DOHH2 (cell line): ENCODE results near the gene ELL2.

Source experiments
- H3F3A ChIP-seq: fragments of 200-600 bp; sonication (generic), shearing (Covaris generic); 2 replicates; pipeline ENCODE4 v1.6.0; 2016; ENCODE audit warnings: antibody characterized with exemption, mild to moderate bottlenecking; ENCODE audit not compliant: control insufficient read depth, insufficient read depth
- H3K27ac ChIP-seq: fragments of 200-600 bp; sonication (generic); 2 replicates; pipeline ENCODE4 v1.5.1; 2014; ENCODE audit warnings: low read depth, mild to moderate bottlenecking, low read length, moderate library complexity
- H3K27me3 ChIP-seq: fragments of 200-600 bp; sonication (generic); 2 replicates; pipeline ENCODE4 v1.6.1; 2014; ENCODE audit warnings: mild to moderate bottlenecking, low read length, mixed read lengths; ENCODE audit not compliant: control insufficient read depth
- H3K36me3 ChIP-seq: fragments of 200-600 bp; sonication (generic); 2 replicates; pipeline ENCODE4 v1.6.1; 2014; ENCODE audit warnings: mild to moderate bottlenecking, low read length, moderate library complexity, mixed read lengths; ENCODE audit not compliant: control insufficient read depth
- H3K4me1 ChIP-seq: fragments of 200-600 bp; sonication (generic); 2 replicates; pipeline ENCODE4 v1.6.1; 2014; ENCODE audit warnings: mild to moderate bottlenecking, low read length, mixed read lengths; ENCODE audit not compliant: control insufficient read depth
- H3K4me2 ChIP-seq: fragments of 200-600 bp; sonication (generic); 2 replicates; pipeline ENCODE4 v1.6.0; 2014; ENCODE audit warnings: mild to moderate bottlenecking, low read length, moderate library complexity
- H3K4me3 ChIP-seq: fragments of 200-600 bp; sonication (generic); 2 replicates; pipeline ENCODE4 v1.5.1; 2014; ENCODE audit warnings: mild to moderate bottlenecking, low read length, mixed read lengths
- H3K79me2 ChIP-seq: fragments of 200-600 bp; sonication (generic); 2 replicates; pipeline ENCODE4 v1.6.1; 2014; ENCODE audit warnings: mild to moderate bottlenecking, low read length, mixed read lengths; ENCODE audit not compliant: control insufficient read depth
- H3K9me2 ChIP-seq: fragments of 200-600 bp; sonication (generic); replicated peaks from 2 replicates; pipeline ENCODE4 v1.6.1; 2014; ENCODE audit warnings: mild to moderate bottlenecking, low read length, mixed read lengths; ENCODE audit not compliant: control insufficient read depth
- H3K9me3 ChIP-seq: fragments of 200-600 bp; sonication (generic); 2 replicates; pipeline ENCODE4 v1.6.1; 2014; ENCODE audit warnings: antibody characterized with exemption, low read length, mixed read lengths; ENCODE audit not compliant: control insufficient read depth, insufficient read depth
- H4K20me1 ChIP-seq: fragments of 200-600 bp; sonication (generic); 2 replicates; pipeline ENCODE4 v1.6.0; 2014; ENCODE audit warnings: low read depth, mild to moderate bottlenecking, antibody characterized with exemption, low read length, moderate library complexity; ENCODE audit not compliant: control insufficient read depth, insufficient read depth
- EZH2phosphoT487 ChIP-seq: fragments of 200-600 bp; sonication (generic); IDR thresholded peaks from 2 replicates; pipeline ENCODE4 v1.6.1; 2017; ENCODE audit warnings: borderline replicate concordance, mild to moderate bottlenecking, antibody characterized with exemption, low read length, moderate library complexity, mixed read lengths
- TF ChIP-seq, protein P1 (sequence below): fragments of 200-600 bp; sonication (generic); IDR thresholded peaks from one replicate; pipeline ENCODE4 v1.5.1; 2014; ENCODE audit warnings: antibody characterized with exemption, mild to moderate bottlenecking, low read depth, low read length; ENCODE audit not compliant: poor library complexity, severe bottlenecking

Gene ELL2

DNA sequence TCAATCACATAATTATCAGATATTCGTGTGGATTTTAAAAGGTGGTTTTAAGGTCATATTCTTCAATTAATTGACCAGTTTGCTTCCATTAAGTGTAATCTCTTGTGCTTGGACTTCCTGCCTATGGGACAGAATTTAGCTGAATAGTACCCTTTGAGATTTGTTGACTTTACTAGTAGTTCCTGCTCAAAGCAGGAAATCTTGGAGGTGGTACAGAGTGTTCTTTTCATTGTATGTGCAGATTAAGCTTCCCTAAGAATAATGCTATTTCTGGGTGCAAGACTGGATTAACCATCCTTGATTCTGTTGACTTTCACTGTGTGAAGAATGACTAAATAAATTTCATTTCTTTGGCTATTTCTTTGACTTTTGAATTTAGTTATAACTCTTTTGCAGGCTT, 45.4 kb upstream of the ELL2 start:
- no peak overlapping the region for H3K4me3 ChIP-seq
- no peaks in the 10 kb centered on the region for H3K79me2 ChIP-seq
- H3K9me3 ChIP-seq, result no peaks in the 10 kb centered on the region
- no peaks in the 10 kb centered on the region for H3F3A ChIP-seq
- no peaks in the 10 kb centered on the region for H3K27me3 ChIP-seq
- H3K36me3 ChIP-seq, result no peaks in the 10 kb centered on the region
- TF ChIP-seq EZH2phosphoT487, result no peak
- TF ChIP-seq, protein P1, sequence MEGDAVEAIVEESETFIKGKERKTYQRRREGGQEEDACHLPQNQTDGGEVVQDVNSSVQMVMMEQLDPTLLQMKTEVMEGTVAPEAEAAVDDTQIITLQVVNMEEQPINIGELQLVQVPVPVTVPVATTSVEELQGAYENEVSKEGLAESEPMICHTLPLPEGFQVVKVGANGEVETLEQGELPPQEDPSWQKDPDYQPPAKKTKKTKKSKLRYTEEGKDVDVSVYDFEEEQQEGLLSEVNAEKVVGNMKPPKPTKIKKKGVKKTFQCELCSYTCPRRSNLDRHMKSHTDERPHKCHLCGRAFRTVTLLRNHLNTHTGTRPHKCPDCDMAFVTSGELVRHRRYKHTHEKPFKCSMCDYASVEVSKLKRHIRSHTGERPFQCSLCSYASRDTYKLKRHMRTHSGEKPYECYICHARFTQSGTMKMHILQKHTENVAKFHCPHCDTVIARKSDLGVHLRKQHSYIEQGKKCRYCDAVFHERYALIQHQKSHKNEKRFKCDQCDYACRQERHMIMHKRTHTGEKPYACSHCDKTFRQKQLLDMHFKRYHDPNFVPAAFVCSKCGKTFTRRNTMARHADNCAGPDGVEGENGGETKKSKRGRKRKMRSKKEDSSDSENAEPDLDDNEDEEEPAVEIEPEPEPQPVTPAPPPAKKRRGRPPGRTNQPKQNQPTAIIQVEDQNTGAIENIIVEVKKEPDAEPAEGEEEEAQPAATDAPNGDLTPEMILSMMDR, result no peak
- no peaks in the 10 kb centered on the region for H3K4me1 ChIP-seq
- H3K27ac ChIP-seq, result no peak overlapping the region
- H3K9me2 ChIP-seq, result no peaks in the 10 kb centered on the region
- H4K20me1 ChIP-seq, result no peaks in the 10 kb centered on the region
- no peak overlapping the region for H3K4me2 ChIP-seq

DNA sequence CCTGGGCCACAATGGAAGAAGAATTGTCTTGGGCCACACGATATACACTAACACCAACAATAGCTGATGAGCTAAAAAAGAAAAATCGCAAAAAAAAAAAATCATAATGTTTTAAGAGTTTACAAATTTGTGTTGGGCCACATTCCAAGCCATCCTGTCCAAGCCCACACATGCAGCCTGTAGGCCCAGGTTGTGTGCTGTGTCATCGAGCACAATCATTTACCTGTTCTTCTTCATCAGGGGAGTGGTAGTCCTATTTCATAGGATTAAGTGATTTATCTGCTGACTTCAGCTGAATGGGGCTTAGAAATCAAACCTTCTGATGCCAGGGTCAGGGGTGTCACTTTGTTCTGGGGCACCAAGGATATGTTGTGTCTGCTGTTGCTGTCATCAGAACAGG, 44.6 kb upstream of the ELL2 start:
- H3K4me3 ChIP-seq, result no peak overlapping the region
- no peaks in the 10 kb centered on the region for H3K36me3 ChIP-seq
- H3K27ac ChIP-seq, result no peak overlapping the region
- H3K4me2 ChIP-seq, result no peak overlapping the region
- no peak for TF ChIP-seq EZH2phosphoT487
- TF ChIP-seq, protein P1, result no peak
- no peaks in the 10 kb centered on the region for H3K79me2 ChIP-seq
- H3F3A ChIP-seq, result no peaks in the 10 kb centered on the region
- no peaks in the 10 kb centered on the region for H3K4me1 ChIP-seq
- H3K9me2 ChIP-seq, result no peaks in the 10 kb centered on the region
- no peaks in the 10 kb centered on the region for H3K9me3 ChIP-seq
- H4K20me1 ChIP-seq, result no peaks in the 10 kb centered on the region
- H3K27me3 ChIP-seq, result no peaks in the 10 kb centered on the region

DNA sequence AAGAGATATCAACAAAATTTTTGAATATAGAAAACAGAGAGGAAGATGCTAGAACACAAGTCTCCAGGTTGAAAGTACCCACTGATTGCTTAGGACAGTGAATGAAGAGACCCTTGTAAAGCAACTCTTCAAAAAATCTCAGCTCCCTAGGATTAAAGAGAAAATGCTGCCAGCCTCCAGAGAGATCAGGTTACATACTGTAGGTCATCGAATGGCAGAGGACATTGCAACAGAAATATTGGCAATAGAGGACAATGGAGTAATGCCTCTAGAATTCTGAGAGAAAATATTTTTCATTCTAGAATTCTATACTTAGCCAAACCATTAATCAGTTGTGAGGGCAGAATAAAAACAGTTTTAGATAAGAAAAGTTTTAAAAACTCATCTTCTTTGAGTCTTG, 43.1 kb upstream of the ELL2 start:
- no peak overlapping the region for H3K4me3 ChIP-seq
- H3K27ac ChIP-seq, result no peak overlapping the region
- no peaks in the 10 kb centered on the region for H3K79me2 ChIP-seq
- no peaks in the 10 kb centered on the region for H3K9me3 ChIP-seq
- H3F3A ChIP-seq, result no peaks in the 10 kb centered on the region
- no peaks in the 10 kb centered on the region for H3K9me2 ChIP-seq
- H4K20me1 ChIP-seq, result no peaks in the 10 kb centered on the region
- H3K36me3 ChIP-seq, result no peaks in the 10 kb centered on the region
- no peak for TF ChIP-seq EZH2phosphoT487
- TF ChIP-seq, protein P1, result no peak
- H3K4me2 ChIP-seq, result no peak overlapping the region
- no peaks in the 10 kb centered on the region for H3K27me3 ChIP-seq
- H3K4me1 ChIP-seq, result no peaks in the 10 kb centered on the region

DNA sequence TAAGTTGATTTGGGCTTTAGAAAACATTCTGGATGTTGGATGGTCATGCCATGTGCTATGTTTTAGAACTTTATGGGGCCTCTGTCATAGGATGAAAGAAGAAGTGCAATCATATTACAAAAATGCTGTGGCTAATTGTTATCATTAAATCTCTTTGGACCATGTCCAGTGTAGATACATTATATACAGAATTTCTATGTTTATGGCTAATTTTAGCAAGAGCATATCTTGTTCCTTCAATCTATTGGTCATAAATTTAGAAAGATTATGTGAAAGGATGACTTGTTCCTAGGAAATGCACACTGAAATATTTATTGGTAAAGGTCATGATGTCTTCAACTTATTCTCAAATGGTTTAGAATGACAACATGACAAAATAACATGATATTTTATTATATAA, 42.4 kb upstream of the ELL2 start:
- H3K9me2 ChIP-seq, result no peaks in the 10 kb centered on the region
- H3K27ac ChIP-seq, result no peak overlapping the region
- no peak overlapping the region for H3K4me2 ChIP-seq
- H3K4me3 ChIP-seq, result no peak overlapping the region
- H3K79me2 ChIP-seq, result no peaks in the 10 kb centered on the region
- H3K36me3 ChIP-seq, result no peaks in the 10 kb centered on the region
- no peaks in the 10 kb centered on the region for H3K4me1 ChIP-seq
- H4K20me1 ChIP-seq, result no peaks in the 10 kb centered on the region
- no peaks in the 10 kb centered on the region for H3K9me3 ChIP-seq
- H3K27me3 ChIP-seq, result no peaks in the 10 kb centered on the region
- TF ChIP-seq EZH2phosphoT487, result no peak
- TF ChIP-seq, protein P1, result no peak
- H3F3A ChIP-seq, result no peaks in the 10 kb centered on the region
